TTC549 (cell line): Measurements from ENCODE around the gene BUD13.

ENCODE experiments used
- FAIRE-seq: peaks from 2 replicates; lab custom pipeline; 2012; peaks lifted over from hg19 to GRCh38; lab: Jason Lieb, UNC

Gene BUD13

GRCh38 chr11:116716621-116717020 lies 56.2 kb downstream of the BUD13 start:
- no peak for FAIRE-seq

DNA sequence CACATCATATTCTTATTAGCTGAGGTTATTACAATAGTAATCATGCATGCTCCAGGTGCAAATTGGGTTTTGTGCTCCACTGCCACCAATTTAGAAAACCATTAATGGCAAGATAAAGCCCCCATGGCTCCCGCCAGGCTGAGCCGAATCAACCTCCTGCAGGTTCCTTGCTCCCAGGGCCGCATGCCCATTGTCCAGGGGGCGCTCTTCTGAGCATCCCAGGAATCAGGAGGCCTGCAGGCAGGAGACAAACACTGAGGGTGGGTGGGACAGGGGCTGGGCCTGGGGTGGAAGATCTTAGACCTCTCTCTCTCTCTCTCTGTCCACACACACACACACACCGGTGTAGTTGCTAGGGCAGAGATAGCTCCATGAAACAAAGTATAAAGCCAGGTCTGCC lies 57.4 kb downstream of the BUD13 start:
- no peak for FAIRE-seq

GRCh38 chr11:116714902-116715301 lies 57.9 kb downstream of the BUD13 start:
- no peak for FAIRE-seq

- FAIRE-seq: no peak
Measured at GRCh38 chr11:116712428-116712827, 60.4 kb downstream of the BUD13 start.

- no peak for FAIRE-seq
Measured at GRCh38 chr11:116710762-116711161, 62.0 kb downstream of the BUD13 start.

- FAIRE-seq: no peak
Measured at GRCh38 chr11:116710001-116710674, 62.6 kb downstream of the BUD13 start.

GRCh38 chr11:116707746-116708145 lies 65.0 kb downstream of the BUD13 start:
- no peak for FAIRE-seq

DNA sequence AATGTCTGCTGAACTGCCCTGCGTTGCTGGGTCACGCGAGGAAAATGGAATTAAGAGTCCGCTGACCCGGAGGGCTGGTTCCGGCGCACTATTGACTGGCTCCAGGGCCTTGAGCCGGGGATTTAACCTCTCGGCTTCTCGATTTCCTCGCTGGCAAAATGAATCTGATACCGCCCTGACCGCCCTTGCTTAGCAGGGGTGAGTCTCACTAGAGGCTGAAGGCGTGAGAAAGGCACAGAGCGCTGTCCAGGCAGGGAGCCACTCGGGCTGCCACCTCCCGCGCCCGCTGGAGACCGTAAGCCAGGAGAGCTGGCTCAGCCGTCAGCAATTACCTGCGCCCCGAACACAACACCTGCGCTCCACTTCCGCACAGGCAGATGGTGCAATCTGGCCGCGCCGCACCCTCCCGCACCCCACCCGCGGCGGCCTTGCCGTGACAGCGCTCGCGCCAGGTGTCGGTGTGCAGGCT lies 65.6 kb downstream of the BUD13 start:
- FAIRE-seq: no peak

DNA sequence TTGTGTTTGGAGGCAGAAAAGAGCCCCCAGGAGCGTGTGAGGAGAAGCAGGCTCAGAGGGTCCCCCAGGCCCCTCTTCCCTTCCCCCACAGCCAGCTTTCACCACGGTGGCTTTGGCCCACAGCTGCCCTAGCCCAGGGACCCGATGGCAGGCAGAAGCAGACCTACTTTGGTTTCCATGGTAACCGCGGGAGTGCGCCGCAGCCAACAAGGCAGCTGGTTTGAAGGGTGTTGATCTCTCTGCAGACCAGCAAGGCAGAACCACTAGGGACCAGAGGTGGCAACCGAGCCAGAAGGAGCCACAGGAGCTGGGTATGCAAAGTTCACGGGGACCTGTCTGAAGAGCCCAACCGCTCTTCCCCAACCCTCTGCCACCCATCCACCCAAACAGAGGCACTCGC lies 69.4 kb downstream of the BUD13 start:
- no peak for FAIRE-seq

GRCh38 chr11:116702772-116703385 lies 69.9 kb downstream of the BUD13 start:
- FAIRE-seq: no peak

DNA sequence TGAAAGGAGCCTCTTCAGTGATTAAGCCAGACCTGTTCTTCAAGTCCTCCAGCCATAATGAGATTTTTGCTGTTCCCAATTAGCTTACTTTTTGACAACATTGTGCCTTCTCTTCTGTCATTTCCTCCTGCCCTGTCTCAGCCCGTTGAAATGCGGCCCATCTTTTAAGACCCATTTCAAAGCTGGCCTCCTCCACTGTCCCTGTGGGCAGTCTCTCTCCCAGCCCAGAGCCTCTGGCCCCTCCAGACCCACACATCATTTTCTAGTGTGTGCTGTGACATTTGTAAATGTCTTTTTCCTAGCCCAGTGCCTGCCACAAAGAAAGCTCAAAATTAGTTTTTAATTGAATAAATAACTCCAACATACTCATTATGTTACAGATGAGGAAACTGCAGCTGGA lies 70.9 kb downstream of the BUD13 start:
- FAIRE-seq: no peak

- no peak for FAIRE-seq
Measured at GRCh38 chr11:116701297-116701801, 71.4 kb downstream of the BUD13 start.

- no peak for FAIRE-seq
Measured at GRCh38 chr11:116700586-116701220, 72.1 kb downstream of the BUD13 start.
